DMS53 treated with DMSO at 0.1 percent for 48 hours (cell line): ENCODE data around the gene HBD.
"Not testable (repeated sequence)": the region's sequence is repeated elsewhere in the genome, so short reads cannot be mapped to it uniquely, and the experiment has no call there.

Experiments used
- DNase-seq: peaks from one replicate; lab custom pipeline; 2025; ENCODE audit not compliant: unreplicated experiment; lab: John Stamatoyannopoulos, UW

The HBD gene

GRCh38 chr11:5253440-5253839, 19.2 kb upstream of the HBD start:
- not testable (repeated sequence) for DNase-seq

DNA sequence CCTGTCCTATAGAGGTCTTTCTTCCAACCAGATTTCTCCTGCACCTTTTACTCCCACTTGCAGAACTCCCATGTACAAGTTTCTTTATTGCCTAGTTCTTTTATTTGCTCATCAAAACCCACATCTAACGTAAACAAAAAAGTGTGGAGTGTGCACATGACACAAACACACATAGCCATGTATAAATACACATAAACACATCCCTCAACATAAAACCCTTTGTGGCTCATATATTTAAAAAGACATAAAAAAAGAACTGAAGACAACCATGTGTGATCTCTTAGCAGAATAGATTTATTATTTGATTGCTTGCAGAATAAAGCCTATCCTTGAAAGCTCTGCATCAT, 18.6 kb upstream of the HBD start:
- no peak for DNase-seq

- no peak for DNase-seq
Measured at GRCh38 chr11:5252192-5252918, 18.1 kb upstream of the HBD start.

DNA sequence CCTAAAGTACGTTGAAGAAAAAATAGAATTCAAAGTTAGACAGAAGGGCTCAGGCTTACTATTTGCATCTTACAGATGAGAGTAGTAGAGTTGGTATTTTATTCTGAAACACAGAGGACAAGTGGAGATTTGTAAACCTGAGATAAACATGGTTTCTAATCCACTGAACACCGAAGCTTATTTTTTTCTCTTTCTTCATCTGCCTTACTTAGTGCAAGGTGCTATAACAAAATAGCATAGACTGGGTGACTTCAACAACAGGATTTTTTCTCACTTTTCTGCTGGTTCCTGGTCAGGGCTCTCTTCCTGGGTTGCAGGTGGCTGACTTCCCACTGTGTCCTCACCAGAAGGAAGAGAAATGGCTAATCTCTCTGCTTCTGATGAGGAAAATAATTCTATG, 17.5 kb upstream of the HBD start:
- DNase-seq: no peak

DNA sequence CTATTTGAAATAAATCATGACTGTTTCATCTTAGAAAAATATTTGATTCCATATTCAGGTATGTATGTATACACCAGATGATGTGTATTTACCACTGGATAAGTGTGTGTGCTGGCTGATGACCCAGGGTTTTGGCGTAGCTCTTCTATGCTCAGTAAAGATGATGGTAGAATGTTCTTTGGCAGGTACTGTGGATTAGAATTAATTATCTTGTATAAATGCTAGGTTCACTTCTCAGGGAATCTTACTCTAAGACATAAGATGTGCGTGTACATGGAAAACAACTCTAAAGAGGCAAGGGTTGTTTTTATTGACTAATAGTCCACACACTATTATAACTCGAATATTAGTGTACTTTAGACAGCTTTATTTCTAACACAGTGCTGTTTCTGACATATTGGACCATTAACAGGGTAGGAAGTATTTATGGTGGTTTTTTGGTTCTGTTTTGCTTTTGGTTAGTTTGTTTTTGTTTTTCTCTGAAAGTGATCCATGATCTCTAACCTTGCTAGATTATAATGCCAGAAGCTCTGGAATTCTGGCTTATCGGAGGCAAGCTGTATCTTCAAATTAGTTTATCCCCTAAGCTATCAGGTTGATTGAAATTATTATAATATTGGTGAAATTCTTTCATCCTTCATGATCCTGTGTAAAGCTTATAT, 16.4 kb upstream of the HBD start:
- no peak for DNase-seq

GRCh38 chr11:5249807-5250396, 15.6 kb upstream of the HBD start, which contains the start of gene HBG1:
Gene HBG1 (minus strand): TSS chr11:5249857. CDS start chr11:5249804, 53 bp downstream.
- DNase-seq: not testable (repeated sequence)

DNA sequence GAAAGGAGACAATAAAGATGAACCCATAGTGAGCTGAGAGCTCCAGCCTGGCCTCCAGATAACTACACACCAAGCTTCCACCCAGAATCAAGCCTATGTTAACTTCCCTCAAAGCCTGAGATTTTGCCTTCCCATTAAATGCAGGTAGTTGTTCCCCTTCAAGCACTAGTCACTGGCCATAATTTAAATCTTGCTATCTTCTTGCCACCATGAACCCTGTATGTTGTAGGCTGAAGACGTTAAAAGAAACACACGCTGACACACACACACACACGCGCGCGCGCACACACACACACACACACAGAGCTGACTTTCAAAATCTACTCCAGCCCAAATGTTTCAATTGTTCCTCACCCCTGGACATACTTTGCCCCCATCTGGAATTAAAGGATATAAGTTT, 14.2 kb upstream of the HBD start:
- not testable (repeated sequence) for DNase-seq

DNA sequence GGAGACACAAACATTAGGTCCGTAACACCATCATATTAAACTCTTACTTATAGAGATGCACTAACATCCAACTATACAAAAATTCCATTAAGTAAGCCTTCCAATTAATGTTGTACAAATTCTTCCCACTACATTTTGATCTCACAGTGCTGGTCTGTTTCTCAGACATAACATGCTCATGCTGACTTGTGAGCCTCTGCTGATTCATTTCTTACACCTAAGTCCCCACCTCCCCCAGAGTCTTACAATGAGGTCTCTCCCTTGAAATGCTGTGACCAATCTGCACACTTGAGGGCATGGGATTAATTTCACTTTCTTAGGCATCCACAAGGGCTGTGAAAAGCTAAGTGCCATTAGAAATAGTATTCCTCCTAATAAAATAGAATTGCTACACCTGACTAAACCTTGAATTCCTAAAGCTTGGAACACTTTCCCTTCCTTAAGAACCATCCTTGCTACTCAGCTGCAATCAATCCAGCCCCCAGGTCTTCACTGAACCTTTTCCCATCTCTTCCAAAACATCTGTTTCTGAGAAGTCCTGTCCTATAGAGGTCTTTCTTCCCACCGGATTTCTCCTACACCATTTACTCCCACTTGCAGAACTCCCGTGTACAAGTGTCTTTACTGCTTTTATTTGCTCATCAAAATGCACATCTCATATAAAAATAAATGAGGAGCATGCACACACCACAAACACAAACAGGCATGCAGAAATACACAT, 13.3 kb upstream of the HBD start:
- no peak for DNase-seq

DNA sequence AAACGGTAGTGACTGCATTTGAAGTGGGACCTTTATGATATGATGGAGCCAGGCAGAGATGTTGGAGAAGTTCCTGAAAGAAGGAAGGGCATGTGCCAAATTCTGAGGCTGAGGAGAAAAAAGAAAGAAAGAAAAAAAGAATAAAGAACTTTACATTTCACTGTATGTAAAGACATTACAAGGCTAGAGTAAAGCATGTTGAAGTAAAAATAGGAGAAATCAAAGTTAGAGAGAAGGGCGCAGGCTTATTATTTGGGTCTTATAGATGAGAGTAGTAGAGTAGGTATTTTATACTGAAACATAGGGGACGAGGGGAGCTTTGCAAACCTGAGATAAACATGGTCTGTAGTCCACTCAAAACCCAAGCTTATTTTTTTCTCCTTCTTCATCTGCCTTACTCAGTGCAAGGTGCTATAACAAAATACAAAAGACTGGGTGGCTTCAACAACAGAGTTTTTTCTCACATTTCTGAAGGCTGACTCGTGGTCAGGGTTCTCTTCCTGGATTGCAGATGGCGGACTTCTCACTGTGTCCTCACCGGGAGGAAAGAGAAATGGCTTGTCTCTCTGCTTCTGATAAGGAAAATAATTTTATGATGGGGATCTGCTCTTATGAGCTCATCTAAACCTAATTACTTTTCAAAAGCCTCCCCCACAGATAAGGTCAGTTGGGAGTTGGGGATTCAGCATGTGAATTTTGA, 12.6 kb upstream of the HBD start:
- DNase-seq: no peak

GRCh38 chr11:5245155-5245554, 10.9 kb upstream of the HBD start:
- no peak for DNase-seq

DNA sequence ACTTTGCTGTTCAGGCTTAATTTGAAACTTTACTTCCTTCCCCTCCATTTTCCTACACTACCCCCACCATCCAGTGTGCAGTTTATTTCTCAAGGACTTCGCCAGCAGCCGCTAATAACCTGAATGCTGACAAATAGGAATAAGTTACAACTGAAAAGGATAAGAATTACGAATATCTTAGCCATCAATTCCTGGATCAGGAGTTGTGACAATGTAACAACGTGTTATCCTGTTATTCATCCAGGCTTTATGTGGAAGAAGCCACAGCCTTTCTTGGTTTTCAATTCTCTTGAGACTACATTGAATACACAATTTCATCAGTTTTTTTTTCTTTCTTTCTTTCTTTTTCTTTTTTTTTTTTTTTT, 9.5 kb upstream of the HBD start:
- DNase-seq: no peak

- no peak for DNase-seq
Measured at GRCh38 chr11:5242933-5243815, 8.9 kb upstream of the HBD start.

GRCh38 chr11:5242208-5242607, 7.9 kb upstream of the HBD start:
- DNase-seq: no peak

- no peak for DNase-seq
Measured at GRCh38 chr11:5241458-5241857, 7.2 kb upstream of the HBD start.

DNA sequence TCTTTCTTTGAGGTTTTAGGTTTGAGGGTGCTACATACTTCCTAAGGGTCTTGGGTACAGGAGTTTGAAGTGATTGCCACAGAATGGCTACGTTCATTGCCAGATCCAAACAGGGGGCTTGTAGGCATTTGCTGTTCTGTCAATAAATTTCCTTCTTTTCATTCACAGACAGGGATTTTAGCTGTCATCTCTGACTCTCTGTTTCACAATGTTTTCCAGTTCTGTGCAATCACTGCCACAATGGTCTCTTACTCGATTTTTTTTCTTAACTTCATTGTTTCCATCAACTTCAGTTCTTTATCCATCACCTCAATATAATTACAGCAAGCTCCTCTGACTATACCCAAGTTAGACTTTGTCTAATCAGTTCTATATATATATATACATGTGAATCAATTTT, 6.2 kb upstream of the HBD start:
- no peak for DNase-seq

DNA sequence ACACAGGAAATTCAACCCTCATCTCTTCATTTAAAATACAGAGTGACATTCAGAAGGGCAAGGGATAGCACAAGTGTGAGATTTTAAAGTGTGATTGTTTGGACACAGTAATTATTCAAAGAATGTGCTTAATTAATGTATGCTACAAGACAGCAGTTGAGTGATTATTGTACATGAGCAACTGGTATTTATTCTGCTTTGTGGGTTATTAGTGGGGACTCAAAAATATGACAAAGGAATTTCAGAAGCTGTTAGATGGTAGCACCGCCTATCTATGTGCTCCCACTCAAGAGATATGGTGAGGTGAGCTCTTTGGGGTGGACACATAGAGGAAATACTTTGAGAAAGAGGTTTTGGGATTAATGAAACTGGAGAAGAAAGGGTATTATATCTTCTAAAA, 5.8 kb upstream of the HBD start:
- no peak for DNase-seq

DNA sequence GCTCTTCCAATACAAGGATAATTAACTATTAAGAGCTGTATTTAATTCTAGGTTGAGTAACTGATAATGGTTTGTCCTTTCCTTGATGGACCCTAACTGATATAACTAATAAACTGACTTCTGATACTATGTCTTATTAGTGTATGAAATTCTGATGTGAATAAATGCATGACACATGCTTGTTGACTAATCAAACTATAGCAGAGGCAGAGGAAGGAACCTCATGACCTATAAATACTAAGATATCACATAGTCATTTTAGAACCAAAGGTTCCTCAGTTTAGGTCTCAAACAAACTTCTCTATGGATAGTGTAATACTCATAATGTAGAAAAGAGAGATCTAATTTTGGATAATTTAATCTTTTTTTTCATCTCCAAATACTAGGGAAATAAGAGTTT, 4.8 kb upstream of the HBD start:
- DNase-seq: no peak

GRCh38 chr11:5238486-5238885, 4.2 kb upstream of the HBD start:
- DNase-seq: no peak

- no peak for DNase-seq
Measured at GRCh38 chr11:5237420-5237819, 3.1 kb upstream of the HBD start.

DNA sequence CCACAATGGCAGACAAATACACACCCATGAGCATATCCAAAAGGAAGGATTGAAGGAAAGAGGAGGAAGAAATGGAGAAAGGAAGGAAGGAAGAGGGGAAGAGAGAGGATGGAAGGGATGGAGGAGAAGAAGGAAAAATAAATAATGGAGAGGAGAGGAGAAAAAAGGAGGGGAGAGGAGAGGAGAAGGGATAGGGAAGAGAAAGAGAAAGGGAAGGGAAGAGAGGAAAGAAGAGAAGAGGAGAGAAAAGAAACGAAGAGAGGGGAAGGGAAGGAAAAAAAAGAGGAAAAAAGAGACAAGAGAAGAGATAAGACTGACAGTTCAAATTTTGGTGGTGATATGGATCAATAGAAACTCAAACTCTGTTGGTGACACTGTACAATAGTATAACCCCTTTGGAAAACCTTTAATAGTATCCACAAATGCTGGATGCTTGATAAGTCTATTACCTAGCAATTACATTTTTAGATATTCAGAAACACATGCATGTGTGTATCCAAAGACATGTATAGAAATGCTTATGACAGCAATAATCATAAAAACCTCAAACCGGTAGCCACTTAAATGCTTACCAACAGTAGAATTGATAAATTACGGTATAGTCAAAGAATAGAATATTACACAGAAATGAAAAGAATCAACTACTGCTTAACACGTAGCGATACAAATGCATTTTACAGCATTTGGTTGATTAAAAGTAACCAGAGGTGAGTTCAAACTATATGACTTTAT, 1.2 kb upstream of the HBD start:
- no peak for DNase-seq
